SK-N-MC (cell line): ENCODE results near the gene PTPN14.

Source experiments
- EZH2 ChIP-seq: fragments of 200-600 bp; sonication (generic); IDR thresholded peaks from one replicate; pipeline ENCODE4 v1.6.1; 2017; ENCODE audit warnings: antibody characterized with exemption
- FOXP2 ChIP-seq: optimal IDR thresholded peaks from 2 replicates; pipeline ENCODE3; 2011; ENCODE audit warnings: mild to moderate bottlenecking, moderate library complexity; ENCODE audit not compliant: insufficient read depth; ENCODE audit errors: extremely low read length, control extremely low read depth
- POLR2AphosphoS5 ChIP-seq: IDR thresholded peaks from 2 replicates; pipeline ENCODE4 v1.6.1; 2012; ENCODE audit warnings: mild to moderate bottlenecking, low read depth, low read length, borderline replicate concordance

DNA sequence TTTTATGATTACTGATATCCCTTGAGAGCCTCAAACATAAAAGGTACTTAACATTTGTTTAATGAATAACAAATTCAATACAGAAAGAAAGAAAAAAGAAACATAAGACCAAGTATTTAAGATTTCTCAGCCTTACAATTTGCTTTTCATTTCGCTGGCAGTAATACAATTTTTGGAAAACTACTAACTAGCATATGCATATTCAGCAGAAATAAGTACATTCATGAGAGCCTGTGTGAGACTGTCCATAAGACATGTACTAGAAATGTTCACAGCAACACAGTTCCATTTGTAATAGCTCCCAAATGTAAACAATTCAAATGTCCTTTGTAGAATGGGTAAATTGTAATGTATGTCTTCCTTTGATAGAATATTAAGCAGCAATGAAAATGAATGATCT, 119.2 kb downstream of the PTPN14 start:
- no peak for TF ChIP-seq POLR2AphosphoS5
- no peak for TF ChIP-seq EZH2
- no peak for TF ChIP-seq FOXP2
